OCI-LY7 (cell line): ENCODE measurements around the gene SETD6. TPM values are rescaled to one million over a fixed set of nuclear protein-coding genes. Genes with fewer than 3 reads are reported as not detected.
A peak's percentile ranks its signal among the peaks of the same experiment; 100 is the strongest.

Source experiments
- BruUV-seq: library from RNA; stranded (reverse); fragments of 400-500 nt; replicated peaks from 2 replicates; lab custom pipeline; 2021; lab: Mats Ljungman, UMichigan
- CTCF ChIA-PET: fragments of 300-600 bp; sonication (Branson Sonifier 250); formaldehyde crosslinking; loops from one replicate; lab custom pipeline; 2022; ENCODE audit warnings: antibody characterized with exemption; ENCODE audit not compliant: unreplicated experiment; lab: Charles Lee
- POLR2A ChIA-PET: fragments of 300-600 bp; sonication (Branson Sonifier 250); formaldehyde crosslinking; loops from one replicate; lab custom pipeline; 2022; ENCODE audit warnings: antibody characterized with exemption; lab: Charles Lee
- DNase-seq: peaks from one replicate; pipeline ENCODE4 v3.0.0-alpha.2; 2015; ENCODE audit warnings: low spot score
- H2AFZ ChIP-seq: fragments of 200-600 bp; sonication (generic), shearing (Covaris generic); 2 replicates; pipeline ENCODE4 v1.6.1; 2014; ENCODE audit warnings: mild to moderate bottlenecking, antibody characterized with exemption, low read length, moderate library complexity
- H3K27ac ChIP-seq: fragments of 200-600 bp; sonication (generic); 2 replicates; pipeline ENCODE4 v1.5.1; 2014; ENCODE audit warnings: mixed run types, low read depth, mild to moderate bottlenecking, moderate library complexity, low read length, inconsistent platforms; ENCODE audit not compliant: poor library complexity, severe bottlenecking
- H3K36me3 ChIP-seq: fragments of 200-600 bp; sonication (generic); 2 replicates; pipeline ENCODE4 v1.6.1; 2014; ENCODE audit warnings: mild to moderate bottlenecking, antibody characterized with exemption, low read length, moderate library complexity, mixed read lengths; ENCODE audit not compliant: insufficient read depth
- H3K4me1 ChIP-seq: fragments of 200-600 bp; sonication (generic); 2 replicates; pipeline ENCODE4 v1.5.1; 2014; ENCODE audit warnings: mild to moderate bottlenecking, low read length; ENCODE audit not compliant: insufficient read depth, poor library complexity, severe bottlenecking
- H3K4me2 ChIP-seq: fragments of 200-600 bp; sonication (generic); 2 replicates; pipeline ENCODE4 v1.6.1; 2014; ENCODE audit warnings: mild to moderate bottlenecking, low read length
- H3K4me3 ChIP-seq: fragments of 200-600 bp; sonication (generic); 2 replicates; pipeline ENCODE4 v1.5.1; 2014; ENCODE audit warnings: mild to moderate bottlenecking, low read depth, low read length; ENCODE audit not compliant: poor library complexity, severe bottlenecking
- H3K79me2 ChIP-seq: fragments of 200-600 bp; sonication (generic); 2 replicates; pipeline ENCODE4 v1.6.1; 2016; ENCODE audit warnings: low read depth, mild to moderate bottlenecking, low read length, moderate library complexity, mixed read lengths; ENCODE audit not compliant: insufficient read depth
- H3K9me2 ChIP-seq: fragments of 200-600 bp; sonication (generic); 2 replicates; pipeline ENCODE4 v1.6.1; 2016; ENCODE audit warnings: mild to moderate bottlenecking, low read length, mixed read lengths; ENCODE audit not compliant: insufficient read depth
- H3K9me3 ChIP-seq: fragments of 200-600 bp; sonication (generic); 2 replicates; pipeline ENCODE4 v1.6.1; 2014; ENCODE audit warnings: mild to moderate bottlenecking, mixed run types, low read length, mixed read lengths
- H4K20me1 ChIP-seq: fragments of 200-600 bp; sonication (generic); 2 replicates; pipeline ENCODE4 v1.6.1; 2014; ENCODE audit warnings: mild to moderate bottlenecking, antibody characterized with exemption, low read length, moderate library complexity, mixed read lengths; ENCODE audit not compliant: insufficient read depth
- EZH2phosphoT487 ChIP-seq: fragments of 200-600 bp; sonication (generic); IDR thresholded peaks from 2 replicates; pipeline ENCODE4 v1.6.1; 2018; ENCODE audit warnings: low read depth, borderline replicate concordance, mild to moderate bottlenecking, mixed run types, antibody characterized with exemption, low read length, moderate library complexity, mixed read lengths
- intact Hi-C: fragments of 100-400 bp; cut with micrococcal nuclease; formaldehyde crosslinking; loops from one replicate; pipeline ENCODE4 v1.10.0; 2022; ENCODE audit not compliant: unreplicated experiment
- total RNA-seq, 2 experiments: library from RNA; depleted of rRNA in 1 of 2; stranded (reverse); fragments of >200 nt in 1 of 2; shearing (Covaris generic) in 1 of 2; gene quantifications; 2 replicates each; pipeline ENCODE4 v1.2.3, GENCODE V29; 2014 to 2022
- TF ChIP-seq, protein P1 (sequence below): fragments of 200-600 bp; sonication (generic); conservative IDR thresholded peaks from 2 replicates; pipeline ENCODE4 v1.5.1; 2014; ENCODE audit warnings: mild to moderate bottlenecking, antibody characterized with exemption, low read length, moderate library complexity, mixed read lengths

The SETD6 gene
- total RNA-seq, 2 experiments from 2014 or later, result 19.6 to 33.1 TPM

DNA sequence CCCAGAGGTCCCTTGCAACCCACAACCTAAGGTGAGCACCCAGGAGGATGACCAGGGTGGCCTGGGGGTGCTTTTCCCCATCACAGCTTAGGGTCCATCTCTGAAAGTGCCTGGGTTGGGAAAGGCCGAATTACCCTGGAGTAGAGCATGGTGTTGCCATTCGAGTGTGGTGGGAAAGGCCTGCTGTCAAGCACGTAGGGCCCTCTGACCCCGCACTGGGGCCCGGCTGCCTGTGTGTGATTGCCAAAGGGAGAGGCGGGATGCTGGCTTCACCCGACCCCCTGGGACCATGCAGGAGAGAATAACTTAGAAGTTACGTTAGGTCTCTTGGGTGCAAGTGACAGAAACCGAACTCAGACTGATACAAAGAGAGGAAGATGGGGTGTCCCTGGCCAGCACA, 43.1 kb upstream of the SETD6 start:
- intact Hi-C loops, result loop anchor here (5.0 kb wide), 1 partner anchor 55 kb away; no protein-coding TSS in a partner anchor
- CTCF ChIA-PET, result no interaction called here

DNA sequence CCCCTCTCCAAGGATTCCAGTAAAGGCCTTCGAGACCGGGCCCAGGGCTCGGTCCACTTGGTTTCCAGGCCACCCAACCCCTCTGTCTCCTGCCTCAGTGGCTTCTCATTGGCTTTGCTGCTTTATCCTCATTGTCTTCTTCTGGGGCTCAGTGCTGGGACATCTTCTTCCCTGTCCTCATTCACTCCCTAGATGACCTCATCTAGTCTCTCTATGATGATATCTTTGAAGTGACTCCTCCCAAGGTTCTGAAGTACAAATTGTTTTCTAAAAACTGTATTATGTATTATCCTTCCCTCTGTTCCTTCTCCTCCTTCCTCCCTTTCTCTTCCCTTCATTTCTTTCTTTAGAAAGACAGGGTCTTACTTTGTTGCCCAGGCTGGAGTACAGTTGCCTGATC, 42.5 kb upstream of the SETD6 start:
- H2AFZ ChIP-seq, result no peak overlapping the region
- H4K20me1 ChIP-seq, result no peaks in the 10 kb centered on the region
- CTCF ChIA-PET, result interaction anchor here (0.9 kb wide), 1 partner anchor 12 kb away, joined by 3 read pairs; no protein-coding TSS in a partner anchor
- TF ChIP-seq, protein P1, sequence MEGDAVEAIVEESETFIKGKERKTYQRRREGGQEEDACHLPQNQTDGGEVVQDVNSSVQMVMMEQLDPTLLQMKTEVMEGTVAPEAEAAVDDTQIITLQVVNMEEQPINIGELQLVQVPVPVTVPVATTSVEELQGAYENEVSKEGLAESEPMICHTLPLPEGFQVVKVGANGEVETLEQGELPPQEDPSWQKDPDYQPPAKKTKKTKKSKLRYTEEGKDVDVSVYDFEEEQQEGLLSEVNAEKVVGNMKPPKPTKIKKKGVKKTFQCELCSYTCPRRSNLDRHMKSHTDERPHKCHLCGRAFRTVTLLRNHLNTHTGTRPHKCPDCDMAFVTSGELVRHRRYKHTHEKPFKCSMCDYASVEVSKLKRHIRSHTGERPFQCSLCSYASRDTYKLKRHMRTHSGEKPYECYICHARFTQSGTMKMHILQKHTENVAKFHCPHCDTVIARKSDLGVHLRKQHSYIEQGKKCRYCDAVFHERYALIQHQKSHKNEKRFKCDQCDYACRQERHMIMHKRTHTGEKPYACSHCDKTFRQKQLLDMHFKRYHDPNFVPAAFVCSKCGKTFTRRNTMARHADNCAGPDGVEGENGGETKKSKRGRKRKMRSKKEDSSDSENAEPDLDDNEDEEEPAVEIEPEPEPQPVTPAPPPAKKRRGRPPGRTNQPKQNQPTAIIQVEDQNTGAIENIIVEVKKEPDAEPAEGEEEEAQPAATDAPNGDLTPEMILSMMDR, result no peak
- H3K9me2 ChIP-seq, result no peaks in the 10 kb centered on the region
- no peak overlapping the region for H3K4me2 ChIP-seq
- POLR2A ChIA-PET, result interaction anchor here (1.4 kb wide), 2 partner anchors 56 to 136 kb away, joined by 4 to 9 read pairs; no protein-coding TSS in a partner anchor
- no peaks in the 10 kb centered on the region for H3K79me2 ChIP-seq
- H3K4me3 ChIP-seq, result no peak overlapping the region
- H3K9me3 ChIP-seq, result no peaks in the 10 kb centered on the region
- no peak overlapping the region for H3K27ac ChIP-seq
- no peaks in the 10 kb centered on the region for H3K36me3 ChIP-seq
- H3K4me1 ChIP-seq, result peaks cover 39% of the 10 kb centered on the region
- no peak for DNase-seq
- intact Hi-C loops, result loop anchor here (5.0 kb wide), 1 partner anchor 56 kb away; no protein-coding TSS in a partner anchor
- no TSS peak for BruUV-seq

More for the DNA sequence above, 43.1 kb upstream of the SETD6 start:
- Histone ChIP-seq H3K4me2 (no peak overlapping the region), H3K36me3 (no peaks in the 10 kb centered on the region), H2AFZ (no peak overlapping the region), H3K4me3 (no peak overlapping the region), H4K20me1 (no peaks in the 10 kb centered on the region), H3K9me3 (no peaks in the 10 kb centered on the region), H3K27ac (no peak overlapping the region), H3K9me2 (no peaks in the 10 kb centered on the region), H3K4me1 (peaks cover 39% of the 10 kb centered on the region), H3K79me2 (no peaks in the 10 kb centered on the region)
- BruUV-seq, result no TSS peak
- POLR2A ChIA-PET, result interaction anchor here (1.2 to 1.4 kb wide), 2 partner anchors 56 to 135 kb away, joined by 3 to 9 read pairs; no protein-coding TSS in a partner anchor
- no peak for DNase-seq
- TF ChIP-seq, protein P1, result no peak
- TF ChIP-seq EZH2phosphoT487, result no peak

DNA sequence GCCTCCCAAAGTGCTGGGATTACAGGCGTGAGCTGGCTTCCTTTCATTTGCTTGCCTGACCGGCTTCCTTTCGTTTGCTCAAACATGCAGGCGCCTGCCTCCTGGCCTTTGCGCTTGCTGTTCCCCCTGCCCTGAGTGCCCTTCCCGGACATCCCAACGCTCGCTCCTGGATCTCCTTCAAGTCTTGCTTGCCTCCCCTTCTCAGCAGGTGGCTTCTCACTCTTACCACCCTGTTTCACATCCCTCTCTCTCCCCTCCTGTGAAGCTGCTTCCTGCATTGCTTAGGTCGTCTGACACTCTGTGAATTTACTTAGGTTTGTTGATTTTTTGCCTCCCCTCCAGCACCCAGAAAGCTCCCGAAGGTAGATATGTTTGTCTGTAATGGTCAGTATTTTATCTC, 41.0 kb upstream of the SETD6 start:
- POLR2A ChIA-PET, result interaction anchor here (0.6 to 1.4 kb wide), 3 partner anchors 35 to 149 kb away, joined by 4 to 6 read pairs (median 6); no protein-coding TSS in a partner anchor
- no peaks in the 10 kb centered on the region for H3K9me2 ChIP-seq
- H3K9me3 ChIP-seq, result no peaks in the 10 kb centered on the region
- CTCF ChIA-PET, result interaction anchor here (0.9 kb wide), 1 partner anchor 30 kb away, joined by 3 read pairs; no protein-coding TSS in a partner anchor
- no peaks in the 10 kb centered on the region for H4K20me1 ChIP-seq
- H3K4me1 ChIP-seq, result peaks cover 40% of the 10 kb centered on the region
- no TSS peak for BruUV-seq
- no peak overlapping the region for H3K4me3 ChIP-seq
- TF ChIP-seq EZH2phosphoT487, result no peak
- TF ChIP-seq, protein P1, result no peak
- H3K36me3 ChIP-seq, result no peaks in the 10 kb centered on the region
- intact Hi-C loops, result loop anchor here (5.0 kb wide), 1 partner anchor 57 kb away; no protein-coding TSS in a partner anchor
- H2AFZ ChIP-seq, result peak overlapping the region; percentile 63; the same call in 1 of the 2 replicates
- peak; percentile 74 for DNase-seq
- H3K79me2 ChIP-seq, result no peaks in the 10 kb centered on the region
- peak overlapping the region; percentile 13 for H3K27ac ChIP-seq
- peak overlapping the region; percentile 33 for H3K4me2 ChIP-seq
